Measurements from ENCODE around the gene CACNA1E. TPM values are rescaled to one million over a fixed set of nuclear protein-coding genes. Genes with fewer than 3 reads are reported as not detected.
"Not testable (repeated sequence)": the region's sequence is repeated elsewhere in the genome, so short reads cannot be mapped to it uniquely, and the experiment has no call there.

CACNA1E gene
- total RNA-seq, 1 experiment from 2014 or later: not detected

DNA sequence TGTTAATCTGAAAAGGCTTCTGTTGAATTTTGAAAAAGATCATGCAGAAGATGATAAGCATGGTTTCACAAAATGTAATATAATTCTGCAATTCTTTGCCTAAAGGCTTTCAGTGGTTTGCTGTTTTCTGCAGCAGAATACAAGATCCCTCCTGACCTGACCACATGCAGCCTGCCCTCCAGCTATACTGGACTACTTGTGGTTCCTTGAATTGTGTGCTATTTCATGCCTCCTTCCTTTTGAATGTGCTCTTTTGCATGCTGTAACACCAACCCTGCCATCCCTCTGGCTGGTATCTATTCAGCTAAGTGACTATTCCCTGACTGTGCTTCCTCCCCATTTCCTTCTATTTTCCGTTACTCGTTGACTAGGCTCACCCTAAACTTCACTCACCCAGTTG lies 55.5 kb downstream of the CACNA1E start:
- H3K9me3 ChIP-seq: no peaks in the 10 kb centered on the region
- no peaks in the 10 kb centered on the region for H3K36me3 ChIP-seq
- no peak overlapping the region for H3K4me3 ChIP-seq
- H3K27me3 ChIP-seq: peaks cover 10% of the 10 kb centered on the region
- no peak for DNase-seq

DNA sequence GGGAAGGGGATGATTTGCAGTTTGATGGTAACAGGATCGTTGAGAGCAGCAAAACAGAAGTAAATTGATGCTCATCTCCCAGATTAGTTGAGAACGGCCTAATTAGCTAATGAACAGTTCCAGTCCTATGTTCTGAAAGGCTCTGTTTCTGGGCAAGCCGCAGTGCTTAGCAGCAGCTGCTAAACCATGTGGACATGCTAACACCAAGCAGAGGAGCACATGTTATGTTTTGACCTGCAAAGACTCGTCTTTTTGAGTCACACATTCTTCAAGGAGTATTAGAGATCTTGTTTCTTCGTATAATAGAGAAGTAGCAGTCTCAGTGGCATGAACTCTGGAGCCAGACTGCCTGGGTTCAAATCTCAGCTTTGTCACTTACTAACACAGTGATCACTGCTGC lies 58.1 kb downstream of the CACNA1E start:
- peaks cover 6% of the 10 kb centered on the region for H3K27me3 ChIP-seq
- no peaks in the 10 kb centered on the region for H3K9me3 ChIP-seq
- no peak for DNase-seq
- H3K4me3 ChIP-seq: no peak overlapping the region
- no peaks in the 10 kb centered on the region for H3K36me3 ChIP-seq

DNA sequence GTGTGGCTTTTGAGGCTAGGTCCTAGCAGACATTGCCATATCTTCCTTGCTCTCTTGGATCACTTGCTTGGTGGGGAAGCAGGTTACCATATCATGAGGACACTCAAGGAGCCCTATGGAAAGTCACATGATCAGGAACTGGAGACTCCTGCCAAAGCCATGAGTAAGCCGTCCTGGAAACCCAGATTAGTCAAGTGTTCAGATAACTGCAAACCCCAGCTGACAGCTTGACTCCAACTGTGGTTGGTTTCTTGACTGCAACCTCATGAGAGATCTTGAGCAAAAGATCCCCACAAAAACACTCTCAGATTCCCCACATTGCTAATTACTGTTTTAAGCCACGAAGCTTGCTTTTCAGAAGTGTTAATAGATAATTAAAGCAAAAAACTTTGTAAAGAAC lies 58.6 kb downstream of the CACNA1E start:
- Histone ChIP-seq H3K4me3 (no peak overlapping the region), H3K36me3 (no peaks in the 10 kb centered on the region), H3K9me3 (no peaks in the 10 kb centered on the region), H3K27me3 (peaks cover 6% of the 10 kb centered on the region)
- peak; percentile 16 for DNase-seq

DNA sequence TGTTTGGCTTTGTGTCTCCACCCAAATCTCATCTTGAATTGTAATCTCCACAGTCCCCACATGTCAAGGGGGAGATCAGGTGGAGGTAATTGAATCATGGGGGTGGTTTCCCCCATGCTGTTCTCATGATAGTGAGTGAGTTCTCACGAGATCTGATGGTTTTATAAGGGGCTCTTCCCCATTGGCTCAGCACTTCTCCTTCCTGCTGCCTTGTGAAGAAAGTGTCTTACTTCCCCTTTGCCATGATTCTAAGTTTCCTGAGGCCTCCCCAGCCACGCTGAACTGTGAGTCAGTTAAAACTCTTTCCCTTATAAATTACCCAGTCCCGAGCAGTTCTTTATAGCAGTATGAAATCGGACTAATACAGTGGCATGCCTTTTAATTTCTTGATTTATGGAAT lies 59.1 kb downstream of the CACNA1E start:
- not testable (repeated sequence) for H3K4me3 ChIP-seq, H3K27me3 ChIP-seq, H3K9me3 ChIP-seq, DNase-seq, H3K36me3 ChIP-seq

DNA sequence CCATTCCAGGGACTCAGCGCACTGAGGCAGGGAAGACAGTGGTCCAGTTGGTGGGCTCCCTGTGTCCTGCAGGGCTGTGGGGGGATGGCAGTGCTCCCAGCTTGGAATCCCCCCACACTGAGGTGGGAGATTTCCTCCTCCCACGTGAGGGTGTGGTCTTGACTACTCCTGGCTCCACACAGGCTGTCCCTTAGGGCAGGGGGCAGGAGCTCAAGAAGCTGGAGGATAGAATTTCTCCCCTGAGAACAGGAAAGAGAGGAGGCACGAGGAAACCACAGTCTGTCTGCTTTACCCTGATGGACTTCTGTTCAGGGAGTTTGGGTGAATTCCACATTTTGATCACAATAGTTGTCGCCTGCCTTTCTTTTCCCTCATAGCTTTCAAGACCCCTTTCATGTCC lies 62.1 kb downstream of the CACNA1E start:
- no peaks in the 10 kb centered on the region for H3K9me3 ChIP-seq
- H3K4me3 ChIP-seq: no peak overlapping the region
- H3K36me3 ChIP-seq: no peaks in the 10 kb centered on the region
- DNase-seq: no peak
- peaks cover 7% of the 10 kb centered on the region; the same call in 1 of the 2 replicates for H3K27me3 ChIP-seq

DNA sequence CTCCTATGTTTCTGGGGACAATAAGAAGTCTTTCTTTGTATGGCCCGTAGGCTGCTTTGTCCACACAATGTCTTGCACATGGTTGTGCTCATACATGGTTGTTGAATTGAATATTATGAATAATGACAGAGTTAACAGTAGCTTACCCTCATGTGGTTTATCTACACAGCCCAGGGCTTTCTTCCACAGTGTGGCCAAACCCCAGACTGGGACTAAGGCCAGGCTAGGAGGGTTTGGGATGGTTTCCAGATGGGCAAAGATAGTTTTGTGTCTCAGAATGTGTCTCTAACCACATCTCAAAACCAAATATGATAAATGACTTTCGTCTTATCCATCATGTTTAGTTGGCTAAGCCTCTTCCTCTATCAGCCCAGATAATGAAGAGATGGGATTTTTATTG lies 65.2 kb downstream of the CACNA1E start:
- H3K36me3 ChIP-seq: no peaks in the 10 kb centered on the region
- peaks cover 5% of the 10 kb centered on the region for H3K27me3 ChIP-seq
- H3K4me3 ChIP-seq: no peak overlapping the region
- H3K9me3 ChIP-seq: no peaks in the 10 kb centered on the region
- peak; percentile 7 for DNase-seq

DNA sequence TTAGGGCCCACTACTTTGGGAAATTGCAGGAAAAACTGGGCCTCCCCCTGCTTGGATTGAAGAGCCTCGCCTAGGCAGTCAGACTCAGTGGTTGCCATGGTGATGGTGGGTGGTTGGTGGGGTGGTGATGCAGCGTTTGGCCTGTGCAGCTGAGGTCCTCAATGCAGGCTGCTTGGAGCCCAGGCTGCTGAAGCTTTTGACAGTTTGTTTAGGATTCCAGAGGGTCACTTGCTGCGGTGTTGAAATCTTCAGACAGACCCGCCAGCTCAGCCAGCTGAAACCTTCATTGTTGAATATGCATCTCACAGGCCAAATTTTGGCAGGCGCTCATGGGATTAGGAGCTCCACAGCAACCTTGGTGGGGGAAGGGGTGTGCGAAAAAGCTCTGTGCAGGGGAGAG lies 67.9 kb downstream of the CACNA1E start:
- H3K4me3 ChIP-seq: no peak overlapping the region
- H3K27me3 ChIP-seq: peaks cover 3% of the 10 kb centered on the region
- H3K9me3 ChIP-seq: no peaks in the 10 kb centered on the region
- no peak for DNase-seq
- no peaks in the 10 kb centered on the region for H3K36me3 ChIP-seq

DNA sequence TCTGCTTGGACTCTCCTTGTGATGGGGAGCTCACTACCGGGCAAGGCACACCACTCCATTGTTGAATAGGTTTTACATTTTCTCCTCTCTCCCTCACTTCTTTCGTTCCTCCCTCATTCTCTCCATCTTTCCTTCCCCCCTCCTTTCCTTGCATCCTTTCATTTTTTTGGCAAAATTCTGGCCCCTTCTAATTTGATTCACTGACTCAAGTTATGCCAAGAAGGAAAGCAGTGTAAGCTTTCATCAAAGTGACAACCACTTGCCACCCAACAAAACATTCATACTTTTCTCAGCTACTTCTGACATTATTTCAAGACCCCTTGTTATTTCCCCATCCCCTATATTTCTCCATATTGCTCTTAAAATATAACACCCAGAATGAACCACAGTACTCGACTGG lies 68.4 kb downstream of the CACNA1E start:
- H3K4me3 ChIP-seq: no peak overlapping the region
- H3K27me3 ChIP-seq: peaks cover 3% of the 10 kb centered on the region
- H3K36me3 ChIP-seq: no peaks in the 10 kb centered on the region
- DNase-seq: no peak
- H3K9me3 ChIP-seq: no peaks in the 10 kb centered on the region

DNA sequence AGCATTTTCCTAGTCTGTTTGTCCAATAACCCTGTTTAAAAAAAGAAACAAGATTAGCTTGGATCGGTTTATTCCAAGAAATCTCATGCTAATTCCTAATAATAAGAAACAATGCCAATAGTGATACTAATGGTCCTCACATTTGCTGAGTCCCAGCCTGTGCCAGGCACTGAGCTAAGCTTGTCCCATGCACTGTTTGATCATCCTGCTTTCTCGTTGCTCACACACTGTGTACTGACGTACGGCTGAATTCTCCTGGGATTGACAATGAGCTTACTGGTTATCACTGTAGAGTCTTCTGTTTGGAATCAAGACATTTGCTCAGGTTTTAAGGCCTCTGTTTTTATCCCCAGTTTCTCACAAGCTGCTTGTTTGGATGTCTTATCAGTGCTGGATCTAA lies 71.1 kb downstream of the CACNA1E start:
- Histone ChIP-seq H3K36me3 (no peaks in the 10 kb centered on the region), H3K9me3 (no peaks in the 10 kb centered on the region), H3K4me3 (no peak overlapping the region), H3K27me3 (no peaks in the 10 kb centered on the region; the same call in none of the 2 replicates)
- DNase-seq: no peak

DNA sequence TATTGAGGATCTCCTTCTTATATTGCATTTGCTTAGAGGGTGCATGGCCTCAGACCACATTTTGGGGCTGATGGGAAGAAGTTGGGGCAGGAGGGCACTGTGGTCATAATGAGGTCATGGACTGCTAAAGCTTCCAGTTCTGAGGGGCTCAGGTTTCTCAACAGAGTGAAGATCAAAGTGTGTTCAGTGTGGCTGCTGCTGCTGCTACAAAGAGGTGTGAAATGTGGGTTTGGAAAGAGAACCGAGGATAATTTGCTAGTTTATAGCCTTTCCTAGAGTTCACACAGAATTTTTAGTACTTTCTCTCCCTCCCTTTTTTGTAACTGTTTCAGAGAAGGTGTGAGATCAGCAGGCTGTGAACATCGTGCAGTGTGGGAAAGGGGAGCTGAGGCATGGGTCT lies 73.3 kb downstream of the CACNA1E start:
- no peaks in the 10 kb centered on the region for H3K36me3 ChIP-seq
- H3K9me3 ChIP-seq: no peaks in the 10 kb centered on the region
- H3K27me3 ChIP-seq: no peaks in the 10 kb centered on the region; the same call in none of the 2 replicates
- no peak overlapping the region for H3K4me3 ChIP-seq
- DNase-seq: no peak

DNA sequence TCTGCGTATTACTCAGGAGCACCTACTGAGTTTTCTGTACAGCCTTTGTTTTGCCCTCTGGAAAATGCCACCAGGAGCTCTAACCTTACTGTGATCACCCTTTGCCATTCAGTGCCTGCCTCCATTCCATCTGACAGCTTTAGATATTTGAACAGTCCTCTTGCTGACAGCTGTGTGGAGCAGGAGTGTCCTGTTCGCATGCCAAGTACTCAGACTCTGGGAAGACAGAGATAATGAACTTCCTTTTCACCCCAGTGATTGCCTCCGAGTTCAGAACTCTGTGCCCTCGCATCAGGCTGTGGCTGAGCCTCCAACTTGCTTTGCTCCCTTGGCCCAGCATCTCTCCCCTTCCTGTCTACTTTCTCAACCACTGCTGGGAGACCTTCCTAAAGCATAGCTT lies 74.0 kb downstream of the CACNA1E start:
- H3K9me3 ChIP-seq: no peaks in the 10 kb centered on the region
- H3K36me3 ChIP-seq: no peaks in the 10 kb centered on the region
- no peak for DNase-seq
- H3K4me3 ChIP-seq: no peak overlapping the region
- no peaks in the 10 kb centered on the region; the same call in none of the 2 replicates for H3K27me3 ChIP-seq

DNA sequence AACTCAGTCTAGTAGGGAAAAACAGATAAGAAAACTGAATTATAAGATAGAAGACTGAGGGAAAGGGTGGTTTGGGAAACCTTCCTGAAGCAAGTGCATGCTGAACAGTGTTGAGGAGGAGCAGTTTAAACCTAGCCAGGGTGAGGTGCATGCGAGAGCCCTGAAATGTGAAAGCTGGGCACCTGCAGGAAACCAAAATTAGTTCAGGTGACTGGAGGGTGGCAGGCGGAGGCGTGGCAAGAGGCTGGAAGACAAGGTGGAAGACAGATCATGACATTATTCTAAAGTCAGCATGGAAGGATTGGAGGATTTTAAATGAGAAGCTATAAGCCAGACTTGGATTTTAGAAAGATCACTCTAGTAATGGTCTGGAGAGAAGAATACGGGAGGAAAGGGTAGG lies 75.1 kb downstream of the CACNA1E start:
- no peaks in the 10 kb centered on the region; the same call in none of the 2 replicates for H3K27me3 ChIP-seq
- H3K4me3 ChIP-seq: no peak overlapping the region
- no peaks in the 10 kb centered on the region for H3K36me3 ChIP-seq
- no peaks in the 10 kb centered on the region for H3K9me3 ChIP-seq
- no peak for DNase-seq

DNA sequence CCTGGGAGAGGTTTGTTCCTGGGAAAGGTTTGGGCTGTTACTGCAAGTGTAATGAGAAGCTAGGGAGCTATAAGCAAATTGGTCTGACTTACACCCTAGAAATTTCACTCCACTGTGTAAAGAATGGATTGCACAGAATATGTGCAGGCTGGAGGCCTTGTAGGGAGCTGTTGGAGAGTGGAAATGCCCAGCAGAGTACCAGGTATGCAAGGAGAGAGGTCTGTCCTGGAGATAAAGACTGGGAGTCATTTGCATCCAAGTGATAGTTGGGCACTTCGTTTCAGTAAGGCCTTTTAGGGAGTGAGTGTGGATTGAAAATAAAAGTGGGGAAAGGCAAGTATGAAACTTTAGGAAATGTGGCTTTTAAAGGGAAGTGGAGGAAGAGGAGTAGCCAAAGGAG lies 75.8 kb downstream of the CACNA1E start:
- DNase-seq: no peak
- H3K9me3 ChIP-seq: no peaks in the 10 kb centered on the region
- no peaks in the 10 kb centered on the region for H3K36me3 ChIP-seq
- H3K4me3 ChIP-seq: no peak overlapping the region
- no peaks in the 10 kb centered on the region; the same call in none of the 2 replicates for H3K27me3 ChIP-seq

DNA sequence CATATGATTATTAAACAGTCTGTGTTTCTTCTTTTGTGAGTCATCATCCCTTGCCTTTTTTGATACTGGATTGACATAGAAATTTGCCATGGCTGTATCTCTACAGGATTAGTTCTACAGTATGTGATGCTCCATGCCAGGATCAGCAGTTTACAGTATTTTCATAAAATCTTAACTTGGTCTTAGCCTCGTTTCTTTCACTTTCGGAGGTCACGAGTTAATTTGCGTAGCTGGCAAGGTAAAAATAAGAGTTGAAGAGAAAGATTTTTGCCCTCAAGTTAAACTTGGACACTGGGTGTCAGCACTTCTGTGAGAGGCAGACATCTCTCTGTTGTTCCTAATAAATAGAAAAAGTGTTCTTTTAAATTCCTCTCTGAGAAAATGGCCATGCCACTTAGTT lies 79.1 kb downstream of the CACNA1E start:
- H3K4me3 ChIP-seq: no peak overlapping the region
- H3K27me3 ChIP-seq: no peaks in the 10 kb centered on the region; the same call in none of the 2 replicates
- DNase-seq: no peak
- no peaks in the 10 kb centered on the region for H3K36me3 ChIP-seq
- H3K9me3 ChIP-seq: no peaks in the 10 kb centered on the region

DNA sequence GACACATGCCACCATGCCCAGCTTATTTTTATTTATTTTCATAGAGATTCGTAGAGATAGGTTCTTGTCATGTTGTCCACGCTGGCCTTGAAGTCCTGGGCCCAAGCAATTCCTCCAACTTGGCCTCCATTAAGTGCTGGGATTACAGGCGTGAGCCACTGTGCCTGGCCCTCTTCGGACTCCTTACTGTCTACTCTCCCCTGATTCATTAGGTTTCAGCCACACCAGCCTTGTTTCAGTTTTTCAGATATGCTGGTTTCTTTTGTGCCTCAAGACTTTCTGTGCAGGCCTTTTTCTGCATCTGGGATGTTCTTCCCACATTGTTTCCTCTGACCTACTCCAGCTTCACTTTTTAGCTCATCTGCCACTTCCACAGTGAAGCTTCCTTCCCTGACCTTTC lies 85.4 kb downstream of the CACNA1E start:
- no peak for DNase-seq
- no peaks in the 10 kb centered on the region; the same call in 1 of the 2 replicates for H3K27me3 ChIP-seq
- H3K9me3 ChIP-seq: no peaks in the 10 kb centered on the region
- H3K4me3 ChIP-seq: no peak overlapping the region
- no peaks in the 10 kb centered on the region for H3K36me3 ChIP-seq

DNA sequence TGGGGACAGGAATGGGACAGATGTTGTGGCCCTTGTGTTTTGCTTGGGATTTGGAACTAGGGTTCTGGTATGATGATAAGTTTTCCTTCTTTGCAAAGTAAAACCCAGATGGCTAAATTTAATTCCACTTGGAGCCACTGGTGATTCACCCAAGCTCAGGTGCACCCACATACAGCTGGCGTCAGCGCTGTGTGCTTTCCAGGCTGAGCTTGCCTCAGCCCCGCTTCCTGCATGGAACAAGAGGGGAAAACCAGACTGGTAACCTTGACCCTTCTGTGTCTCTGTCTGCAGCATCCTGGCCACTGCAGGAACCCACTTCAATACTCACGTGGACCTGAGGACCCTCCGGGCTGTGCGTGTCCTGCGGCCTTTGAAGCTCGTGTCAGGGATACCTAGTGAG lies 94.2 kb downstream of the CACNA1E start:
- H3K36me3 ChIP-seq: no peaks in the 10 kb centered on the region
- no peaks in the 10 kb centered on the region for H3K27me3 ChIP-seq
- H3K9me3 ChIP-seq: no peaks in the 10 kb centered on the region
- no peak for DNase-seq
- H3K4me3 ChIP-seq: no peak overlapping the region

DNA sequence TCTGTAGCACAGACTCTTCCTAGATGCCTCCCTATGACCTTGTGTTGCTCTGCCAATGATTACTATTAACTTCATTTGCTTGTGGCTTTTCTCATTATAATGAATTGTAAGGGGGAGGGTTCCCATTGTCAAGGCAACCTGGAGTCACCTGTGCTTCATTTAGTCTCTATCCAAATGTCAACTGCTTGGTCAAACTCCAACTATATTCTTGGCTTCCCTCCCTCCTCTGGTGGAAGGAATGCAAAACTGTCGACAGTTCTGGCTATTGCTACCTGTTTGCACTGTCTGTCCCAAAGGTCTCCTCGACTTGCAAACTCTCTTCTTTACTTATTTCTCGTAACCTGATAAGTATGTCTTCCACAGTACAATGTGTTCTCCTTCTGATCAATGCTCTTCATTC lies 100.3 kb downstream of the CACNA1E start:
- DNase-seq: no peak
- H3K27me3 ChIP-seq: no peaks in the 10 kb centered on the region
- no peaks in the 10 kb centered on the region for H3K36me3 ChIP-seq

DNA sequence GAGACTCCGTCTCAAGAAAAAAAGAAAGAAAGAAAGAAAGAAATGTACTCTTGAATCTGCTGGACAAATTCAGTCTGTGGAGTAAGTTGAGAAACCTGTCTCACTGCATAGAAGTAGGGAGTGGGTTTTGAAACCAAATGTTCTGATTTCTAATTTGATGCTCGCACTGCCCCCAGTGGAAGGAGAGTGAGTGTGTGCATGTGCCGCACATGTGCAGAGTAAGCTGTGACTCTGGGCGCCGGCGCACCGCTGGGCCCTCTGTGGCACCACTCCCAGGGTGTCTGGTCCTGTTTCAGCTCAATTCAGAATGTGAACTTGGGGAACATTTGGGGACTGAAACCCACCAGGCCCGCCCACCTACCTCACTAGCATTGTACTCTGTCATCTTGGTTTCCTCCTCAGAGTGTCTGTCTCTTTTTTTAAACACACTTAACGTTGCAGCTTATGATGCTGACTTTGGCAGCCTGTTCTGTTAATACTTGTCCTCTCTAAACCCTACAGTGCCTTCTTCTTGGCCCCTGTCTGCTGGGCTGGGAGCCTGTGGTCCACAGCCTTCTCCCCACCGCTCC lies 104.6 kb downstream of the CACNA1E start:
- H3K27me3 ChIP-seq: peaks cover 8% of the 10 kb centered on the region
- H3K4me3 ChIP-seq: no peak overlapping the region
- no peaks in the 10 kb centered on the region for H3K36me3 ChIP-seq
- DNase-seq: peak; percentile 15
- H3K9me3 ChIP-seq: no peaks in the 10 kb centered on the region

More for the DNA sequence above, 100.3 kb downstream of the CACNA1E start:
- no peaks in the 10 kb centered on the region for H3K9me3 ChIP-seq
- H3K4me3 ChIP-seq: no peak overlapping the region

DNA sequence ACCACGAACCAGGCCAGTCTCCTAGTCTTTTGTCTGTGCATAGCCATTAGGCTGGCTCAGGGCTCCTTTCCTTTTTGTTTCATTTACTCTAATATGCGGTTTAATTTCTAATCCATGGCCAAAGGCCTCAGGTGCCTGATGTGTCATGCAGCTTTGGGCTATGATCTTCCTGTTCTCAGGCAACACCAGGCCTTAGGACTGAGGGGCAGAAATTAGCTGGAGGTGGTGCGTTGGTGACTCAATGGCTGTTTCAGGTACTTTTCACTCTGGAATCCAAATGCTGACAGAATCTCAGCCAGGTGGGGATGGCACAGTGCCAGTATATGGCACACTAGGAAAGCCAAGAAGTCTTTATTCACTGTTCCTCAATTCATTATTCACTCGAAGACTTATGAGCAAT lies 105.3 kb downstream of the CACNA1E start:
- no peaks in the 10 kb centered on the region for H3K9me3 ChIP-seq
- peaks cover 11% of the 10 kb centered on the region for H3K27me3 ChIP-seq
- DNase-seq: no peak
- H3K4me3 ChIP-seq: no peak overlapping the region
- H3K36me3 ChIP-seq: no peaks in the 10 kb centered on the region

All from MG63 (cell line).